HepG2 (cell line): ENCODE measurements around the gene PLPPR3. TPM values are rescaled to one million over a fixed set of nuclear protein-coding genes. Genes with fewer than 3 reads are reported as not detected.

ENCODE experiments used
- CHD2 ChIP-seq: IDR thresholded peaks from 2 replicates; pipeline ENCODE4 v1.6.1; 2011; ENCODE audit warnings: low read depth, low read length, improper control_type of control experiment
- MED13 ChIP-seq: sonication (generic); formaldehyde crosslinking; IDR thresholded peaks from 2 replicates; pipeline ENCODE4 v1.5.0; 2020; ENCODE audit warnings: missing genetic modification reagents
- MXI1 ChIP-seq: IDR thresholded peaks from 3 replicates; pipeline ENCODE4 v1.6.1; 2012; ENCODE audit warnings: low read depth, low read length, inconsistent platforms, borderline replicate concordance
- NR2F2 ChIP-seq: IDR thresholded peaks from 2 replicates; pipeline ENCODE4 v1.6.1; 2012; ENCODE audit warnings: low read depth, inconsistent platforms, borderline replicate concordance
- POLR2AphosphoS5 ChIP-seq: IDR thresholded peaks from 2 replicates; pipeline ENCODE4 v1.6.1; 2012; ENCODE audit warnings: low read depth, low read length
- RBM22 ChIP-seq: fragments of 200-400 bp; formaldehyde crosslinking; optimal IDR thresholded peaks from 2 replicates; pipeline ENCODE3; 2017; ENCODE audit warnings: mild to moderate bottlenecking, low read length, moderate library complexity
- ZNF335 ChIP-seq: sonication (generic); formaldehyde crosslinking; IDR thresholded peaks from 2 replicates; pipeline ENCODE4 v1.4.0; 2020; ENCODE audit warnings: missing genetic modification reagents
- polyA plus RNA-seq, 8 experiments: library from polyadenylated mRNA; depleted of rRNA in 3 of 8; stranded (reverse) in 7 of 8; unstranded in 1 of 8; fragments of >200 nt; fragmentation: Illumina TruSeq in 4 of 8; extraction: Trizol in 4 of 8; gene quantifications; 2 replicates each; pipeline versions ENCODE4 v1.2.1 to v1.2.3, GENCODE V29; 2011 to 2016; ENCODE audit warnings: low read depth in 4 of 8, missing spikeins in 1 of 8, mixed read lengths in 1 of 8; ENCODE audit not compliant: insufficient read depth in 1 of 8
- total RNA-seq, 5 experiments: library from RNA; depleted of rRNA; stranded (reverse); fragments of >200 nt; fragmentation: Illumina TruSeq; extraction: Trizol; gene quantifications; 2 replicates each; pipeline ENCODE4 v1.2.3, GENCODE V29; 2016; ENCODE audit warnings: low read depth in 1 of 5
- TF ChIP-seq, protein P1 (sequence below): IDR thresholded peaks from 2 replicates; pipeline ENCODE4 v1.6.1; 2016; ENCODE audit warnings: low read depth, missing genetic modification reagents, missing compliant biosample characterization
- TF ChIP-seq, protein P2 (sequence below): IDR thresholded peaks from 2 replicates; pipeline ENCODE4 v1.6.1; 2016; ENCODE audit warnings: low read depth
- TF ChIP-seq, protein P3 (sequence below): sonication (generic); formaldehyde crosslinking; IDR thresholded peaks from 2 replicates; pipeline ENCODE4 v1.4.0; 2020; ENCODE audit warnings: mild to moderate bottlenecking, missing genetic modification reagents, borderline replicate concordance
- TF ChIP-seq, protein P4 (sequence below), 2 experiments: sonication (generic) in 1 of 2; formaldehyde crosslinking in 1 of 2; IDR thresholded peaks; 2 replicates each; pipeline versions ENCODE4 v1.6.1 to v1.9.0; 2014 to 2022; ENCODE audit warnings: antibody characterized with exemption in 1 of 2, borderline replicate concordance in 1 of 2, inconsistent platforms in 1 of 2, low read depth in 1 of 2, missing genetic modification reagents in 1 of 2

Gene PLPPR3
- total and polyA plus RNA-seq, 2 of the 13 experiments (the other 11 are each of a cell fraction or from before 2014, with no cell fraction given): 0.07 to 0.16 TPM

DNA sequence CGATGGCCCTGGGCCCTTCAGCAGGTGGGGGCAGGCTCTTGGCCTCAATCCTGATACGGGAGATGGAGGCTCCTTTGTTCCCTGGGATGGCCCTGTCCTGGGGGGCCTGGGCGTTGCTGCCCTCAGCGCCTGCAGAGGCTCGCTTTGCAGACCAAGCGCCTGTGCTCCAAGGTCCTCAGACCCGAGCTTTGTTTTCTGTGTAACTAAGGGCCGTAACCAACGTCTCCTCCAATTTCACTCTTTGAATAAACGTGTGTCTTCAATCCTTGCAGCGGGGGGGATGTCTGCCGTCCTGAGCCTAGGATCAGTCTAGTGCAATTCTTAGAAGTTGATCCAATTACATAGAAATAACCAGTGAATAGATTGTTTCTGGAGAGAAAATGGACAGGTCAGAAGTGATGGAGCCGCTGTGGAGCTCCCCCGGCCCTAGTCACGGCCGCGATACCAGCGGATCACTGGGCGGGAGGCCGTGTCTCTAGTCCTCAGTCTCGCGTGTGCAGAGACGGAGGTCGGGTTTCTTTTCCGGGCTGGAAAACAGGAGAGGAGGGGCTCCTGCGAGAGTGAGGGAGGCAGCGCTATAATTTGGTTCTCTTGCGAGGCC, 19.2 kb downstream of the PLPPR3 start (continued):
- TF ChIP-seq, protein P1, sequence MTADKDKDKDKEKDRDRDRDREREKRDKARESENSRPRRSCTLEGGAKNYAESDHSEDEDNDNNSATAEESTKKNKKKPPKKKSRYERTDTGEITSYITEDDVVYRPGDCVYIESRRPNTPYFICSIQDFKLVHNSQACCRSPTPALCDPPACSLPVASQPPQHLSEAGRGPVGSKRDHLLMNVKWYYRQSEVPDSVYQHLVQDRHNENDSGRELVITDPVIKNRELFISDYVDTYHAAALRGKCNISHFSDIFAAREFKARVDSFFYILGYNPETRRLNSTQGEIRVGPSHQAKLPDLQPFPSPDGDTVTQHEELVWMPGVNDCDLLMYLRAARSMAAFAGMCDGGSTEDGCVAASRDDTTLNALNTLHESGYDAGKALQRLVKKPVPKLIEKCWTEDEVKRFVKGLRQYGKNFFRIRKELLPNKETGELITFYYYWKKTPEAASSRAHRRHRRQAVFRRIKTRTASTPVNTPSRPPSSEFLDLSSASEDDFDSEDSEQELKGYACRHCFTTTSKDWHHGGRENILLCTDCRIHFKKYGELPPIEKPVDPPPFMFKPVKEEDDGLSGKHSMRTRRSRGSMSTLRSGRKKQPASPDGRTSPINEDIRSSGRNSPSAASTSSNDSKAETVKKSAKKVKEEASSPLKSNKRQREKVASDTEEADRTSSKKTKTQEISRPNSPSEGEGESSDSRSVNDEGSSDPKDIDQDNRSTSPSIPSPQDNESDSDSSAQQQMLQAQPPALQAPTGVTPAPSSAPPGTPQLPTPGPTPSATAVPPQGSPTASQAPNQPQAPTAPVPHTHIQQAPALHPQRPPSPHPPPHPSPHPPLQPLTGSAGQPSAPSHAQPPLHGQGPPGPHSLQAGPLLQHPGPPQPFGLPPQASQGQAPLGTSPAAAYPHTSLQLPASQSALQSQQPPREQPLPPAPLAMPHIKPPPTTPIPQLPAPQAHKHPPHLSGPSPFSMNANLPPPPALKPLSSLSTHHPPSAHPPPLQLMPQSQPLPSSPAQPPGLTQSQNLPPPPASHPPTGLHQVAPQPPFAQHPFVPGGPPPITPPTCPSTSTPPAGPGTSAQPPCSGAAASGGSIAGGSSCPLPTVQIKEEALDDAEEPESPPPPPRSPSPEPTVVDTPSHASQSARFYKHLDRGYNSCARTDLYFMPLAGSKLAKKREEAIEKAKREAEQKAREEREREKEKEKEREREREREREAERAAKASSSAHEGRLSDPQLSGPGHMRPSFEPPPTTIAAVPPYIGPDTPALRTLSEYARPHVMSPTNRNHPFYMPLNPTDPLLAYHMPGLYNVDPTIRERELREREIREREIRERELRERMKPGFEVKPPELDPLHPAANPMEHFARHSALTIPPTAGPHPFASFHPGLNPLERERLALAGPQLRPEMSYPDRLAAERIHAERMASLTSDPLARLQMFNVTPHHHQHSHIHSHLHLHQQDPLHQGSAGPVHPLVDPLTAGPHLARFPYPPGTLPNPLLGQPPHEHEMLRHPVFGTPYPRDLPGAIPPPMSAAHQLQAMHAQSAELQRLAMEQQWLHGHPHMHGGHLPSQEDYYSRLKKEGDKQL (CRISPR knock-in tag): no peak
- TF ChIP-seq MXI1: no peak
- no peak for TF ChIP-seq RBM22
- TF ChIP-seq POLR2AphosphoS5: 0 out of 2 replicates have a peak, but pooled peaks have one; percentile 18
- TF ChIP-seq CHD2: no peak
- TF ChIP-seq, protein P2, sequence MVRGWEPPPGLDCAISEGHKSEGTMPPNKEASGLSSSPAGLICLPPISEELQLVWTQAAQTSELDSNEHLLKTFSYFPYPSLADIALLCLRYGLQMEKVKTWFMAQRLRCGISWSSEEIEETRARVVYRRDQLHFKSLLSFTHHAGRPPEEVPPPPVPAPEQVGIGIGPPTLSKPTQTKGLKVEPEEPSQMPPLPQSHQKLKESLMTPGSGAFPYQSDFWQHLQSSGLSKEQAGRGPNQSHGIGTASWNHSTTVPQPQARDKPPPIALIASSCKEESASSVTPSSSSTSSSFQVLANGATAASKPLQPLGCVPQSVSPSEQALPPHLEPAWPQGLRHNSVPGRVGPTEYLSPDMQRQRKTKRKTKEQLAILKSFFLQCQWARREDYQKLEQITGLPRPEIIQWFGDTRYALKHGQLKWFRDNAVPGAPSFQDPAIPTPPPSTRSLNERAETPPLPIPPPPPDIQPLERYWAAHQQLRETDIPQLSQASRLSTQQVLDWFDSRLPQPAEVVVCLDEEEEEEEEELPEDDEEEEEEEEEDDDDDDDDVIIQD (CRISPR knock-in tag): no peak
- no peak for TF ChIP-seq ZNF335 (CRISPR knock-in tag)
- no peak for TF ChIP-seq MED13 (CRISPR knock-in tag)
- TF ChIP-seq, protein P3, sequence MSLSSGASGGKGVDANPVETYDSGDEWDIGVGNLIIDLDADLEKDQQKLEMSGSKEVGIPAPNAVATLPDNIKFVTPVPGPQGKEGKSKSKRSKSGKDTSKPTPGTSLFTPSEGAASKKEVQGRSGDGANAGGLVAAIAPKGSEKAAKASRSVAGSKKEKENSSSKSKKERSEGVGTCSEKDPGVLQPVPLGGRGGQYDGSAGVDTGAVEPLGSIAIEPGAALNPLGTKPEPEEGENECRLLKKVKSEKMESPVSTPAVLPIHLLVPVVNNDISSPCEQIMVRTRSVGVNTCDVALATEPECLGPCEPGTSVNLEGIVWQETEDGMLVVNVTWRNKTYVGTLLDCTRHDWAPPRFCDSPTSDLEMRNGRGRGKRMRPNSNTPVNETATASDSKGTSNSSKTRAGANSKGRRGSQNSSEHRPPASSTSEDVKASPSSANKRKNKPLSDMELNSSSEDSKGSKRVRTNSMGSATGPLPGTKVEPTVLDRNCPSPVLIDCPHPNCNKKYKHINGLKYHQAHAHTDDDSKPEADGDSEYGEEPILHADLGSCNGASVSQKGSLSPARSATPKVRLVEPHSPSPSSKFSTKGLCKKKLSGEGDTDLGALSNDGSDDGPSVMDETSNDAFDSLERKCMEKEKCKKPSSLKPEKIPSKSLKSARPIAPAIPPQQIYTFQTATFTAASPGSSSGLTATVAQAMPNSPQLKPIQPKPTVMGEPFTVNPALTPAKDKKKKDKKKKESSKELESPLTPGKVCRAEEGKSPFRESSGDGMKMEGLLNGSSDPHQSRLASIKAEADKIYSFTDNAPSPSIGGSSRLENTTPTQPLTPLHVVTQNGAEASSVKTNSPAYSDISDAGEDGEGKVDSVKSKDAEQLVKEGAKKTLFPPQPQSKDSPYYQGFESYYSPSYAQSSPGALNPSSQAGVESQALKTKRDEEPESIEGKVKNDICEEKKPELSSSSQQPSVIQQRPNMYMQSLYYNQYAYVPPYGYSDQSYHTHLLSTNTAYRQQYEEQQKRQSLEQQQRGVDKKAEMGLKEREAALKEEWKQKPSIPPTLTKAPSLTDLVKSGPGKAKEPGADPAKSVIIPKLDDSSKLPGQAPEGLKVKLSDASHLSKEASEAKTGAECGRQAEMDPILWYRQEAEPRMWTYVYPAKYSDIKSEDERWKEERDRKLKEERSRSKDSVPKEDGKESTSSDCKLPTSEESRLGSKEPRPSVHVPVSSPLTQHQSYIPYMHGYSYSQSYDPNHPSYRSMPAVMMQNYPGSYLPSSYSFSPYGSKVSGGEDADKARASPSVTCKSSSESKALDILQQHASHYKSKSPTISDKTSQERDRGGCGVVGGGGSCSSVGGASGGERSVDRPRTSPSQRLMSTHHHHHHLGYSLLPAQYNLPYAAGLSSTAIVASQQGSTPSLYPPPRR (CRISPR knock-in tag): no peak
- TF ChIP-seq NR2F2: no peak
- TF ChIP-seq, protein P4, sequence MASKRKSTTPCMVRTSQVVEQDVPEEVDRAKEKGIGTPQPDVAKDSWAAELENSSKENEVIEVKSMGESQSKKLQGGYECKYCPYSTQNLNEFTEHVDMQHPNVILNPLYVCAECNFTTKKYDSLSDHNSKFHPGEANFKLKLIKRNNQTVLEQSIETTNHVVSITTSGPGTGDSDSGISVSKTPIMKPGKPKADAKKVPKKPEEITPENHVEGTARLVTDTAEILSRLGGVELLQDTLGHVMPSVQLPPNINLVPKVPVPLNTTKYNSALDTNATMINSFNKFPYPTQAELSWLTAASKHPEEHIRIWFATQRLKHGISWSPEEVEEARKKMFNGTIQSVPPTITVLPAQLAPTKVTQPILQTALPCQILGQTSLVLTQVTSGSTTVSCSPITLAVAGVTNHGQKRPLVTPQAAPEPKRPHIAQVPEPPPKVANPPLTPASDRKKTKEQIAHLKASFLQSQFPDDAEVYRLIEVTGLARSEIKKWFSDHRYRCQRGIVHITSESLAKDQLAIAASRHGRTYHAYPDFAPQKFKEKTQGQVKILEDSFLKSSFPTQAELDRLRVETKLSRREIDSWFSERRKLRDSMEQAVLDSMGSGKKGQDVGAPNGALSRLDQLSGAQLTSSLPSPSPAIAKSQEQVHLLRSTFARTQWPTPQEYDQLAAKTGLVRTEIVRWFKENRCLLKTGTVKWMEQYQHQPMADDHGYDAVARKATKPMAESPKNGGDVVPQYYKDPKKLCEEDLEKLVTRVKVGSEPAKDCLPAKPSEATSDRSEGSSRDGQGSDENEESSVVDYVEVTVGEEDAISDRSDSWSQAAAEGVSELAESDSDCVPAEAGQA (IDR thresholded peaks at IDR 0.05; ENCODE audit: low read depth): no peak
- TF ChIP-seq, protein P4 (CRISPR knock-in tag; IDR thresholded peaks at IDR 0.05; ENCODE audit: borderline replicate concordance): no peak
